ENCODE results near the gene HCN3. TPM values are rescaled to one million over a fixed set of nuclear protein-coding genes. Genes with fewer than 3 reads are reported as not detected.
A peak's percentile ranks its signal among the peaks of the same experiment; 100 is the strongest.

The HCN3 gene
- total and polyA plus RNA-seq, 2 donors (not counting 3 experiments of a cell fraction or from before 2014, with no cell fraction given), result 3.3 to 4.1 TPM

DNA sequence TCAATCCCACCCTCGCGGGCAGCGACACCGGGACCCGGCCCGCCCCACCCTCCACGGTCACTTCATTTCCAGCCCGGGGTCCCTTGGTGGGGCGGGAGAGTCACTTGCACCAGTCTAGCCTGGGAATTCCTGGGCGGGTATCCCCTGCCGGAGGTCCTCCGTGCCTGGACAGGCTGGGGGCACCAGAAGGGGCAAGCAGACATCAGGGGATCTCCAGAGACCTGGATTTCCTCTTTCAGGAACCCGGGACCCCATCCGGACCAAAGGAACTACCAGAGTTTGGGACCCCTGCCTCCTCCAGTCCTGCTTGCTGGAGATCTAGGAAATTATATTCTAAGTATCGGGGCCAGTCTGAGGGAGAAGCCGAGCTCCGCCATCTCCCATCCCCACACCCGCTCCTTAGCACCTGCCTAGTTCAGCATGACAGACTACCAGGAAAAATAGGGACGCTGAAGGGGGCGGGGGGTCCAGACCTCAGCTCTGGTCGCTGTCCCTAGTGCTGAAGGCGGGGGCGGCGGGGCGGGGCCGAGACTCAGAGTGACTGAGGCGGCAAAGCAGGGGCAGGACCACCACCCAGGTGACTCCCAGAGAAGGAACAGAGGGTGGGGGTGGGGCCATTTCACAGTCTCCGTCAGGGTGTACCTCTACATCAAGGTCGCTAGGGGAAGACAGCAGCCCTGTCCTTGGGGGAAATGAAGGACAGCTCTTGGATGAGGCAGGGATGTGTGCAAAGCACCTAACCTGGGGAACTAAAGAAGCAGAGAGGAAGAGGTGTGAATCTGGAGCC is 832 bp downstream of the HCN3 start:
- Histone ChIP-seq H3K9me1 (replicated peaks; ENCODE audit: control insufficient read depth, extremely low read depth, insufficient read depth, low read length) (no peaks in the 10 kb centered on the region), H3K4me2 (ENCODE audit: insufficient read depth, low read length) (peak overlapping the region; percentile 67), H3K36me3 (ENCODE audit: control insufficient read depth in 2 of 2, extremely low read depth in 1 of 2, insufficient read depth in 2 of 2, low read length in 2 of 2) (no peaks in the 10 kb centered on the region), H3K79me2 (ENCODE audit: control insufficient read depth, insufficient read depth, low read length) (no peaks in the 10 kb centered on the region), H3K27me3 (ENCODE audit: control insufficient read depth in 2 of 2, insufficient read depth in 2 of 2, low read length in 2 of 2) (peaks cover 0 to 2% of the 10 kb centered on the region in 2 experiments), H3K4me1 (ENCODE audit: control insufficient read depth, extremely low read depth, insufficient read depth, low read length) (peaks cover 13% of the 10 kb centered on the region), H3K27ac (ENCODE audit: insufficient read depth, low read depth, low read length) (no peak overlapping the region), H3K9me3 (replicated peaks; ENCODE audit: control insufficient read depth, insufficient read depth, low read length) (no peaks in the 10 kb centered on the region), H4K20me1 (replicated peaks; ENCODE audit: control insufficient read depth, extremely low read depth, insufficient read depth, low read length) (no peaks in the 10 kb centered on the region), H3K4me3 (replicated peaks in 1 of 3; ENCODE audit: insufficient read depth in 1 of 3, low read depth in 1 of 3, low read length in 3 of 3) (peak overlapping the region; percentile 15 to 68 (median 53)), H3K9ac (replicated peaks; ENCODE audit: extremely low read depth, insufficient read depth, low read length) (no peak overlapping the region), H2AFZ (ENCODE audit: low read depth, low read length) (peak overlapping the region; percentile 89)
- intact Hi-C loops (cut with micrococcal nuclease) (loop anchor here (1.0 kb wide), 3 partner anchors 16 to 45 kb away; partner anchors contain the start of genes FDPS and SCAMP3), dilution Hi-C loops (cut with MboI; ENCODE audit: extremely low pct_ligation_motif_present, low sequenced_read_pairs) (no loop called here)
- peak; percentile 15 for FAIRE-seq
- ChIA-PET POLR2A (no interaction called here), CTCF (interaction anchor here (0.6 to 1.2 kb wide), 7 partner anchors 19 to 45 kb away, joined by 3 to 12 read pairs (median 5); partner anchors contain the start of genes FDPS and RUSC1)
- BruUV-seq (replicated peaks), result no TSS peak
- TF ChIP-seq MYC (IDR thresholded peaks at IDR 0.05; ENCODE audit: low read depth, low read length), result no peak
- TF ChIP-seq, protein P1, sequence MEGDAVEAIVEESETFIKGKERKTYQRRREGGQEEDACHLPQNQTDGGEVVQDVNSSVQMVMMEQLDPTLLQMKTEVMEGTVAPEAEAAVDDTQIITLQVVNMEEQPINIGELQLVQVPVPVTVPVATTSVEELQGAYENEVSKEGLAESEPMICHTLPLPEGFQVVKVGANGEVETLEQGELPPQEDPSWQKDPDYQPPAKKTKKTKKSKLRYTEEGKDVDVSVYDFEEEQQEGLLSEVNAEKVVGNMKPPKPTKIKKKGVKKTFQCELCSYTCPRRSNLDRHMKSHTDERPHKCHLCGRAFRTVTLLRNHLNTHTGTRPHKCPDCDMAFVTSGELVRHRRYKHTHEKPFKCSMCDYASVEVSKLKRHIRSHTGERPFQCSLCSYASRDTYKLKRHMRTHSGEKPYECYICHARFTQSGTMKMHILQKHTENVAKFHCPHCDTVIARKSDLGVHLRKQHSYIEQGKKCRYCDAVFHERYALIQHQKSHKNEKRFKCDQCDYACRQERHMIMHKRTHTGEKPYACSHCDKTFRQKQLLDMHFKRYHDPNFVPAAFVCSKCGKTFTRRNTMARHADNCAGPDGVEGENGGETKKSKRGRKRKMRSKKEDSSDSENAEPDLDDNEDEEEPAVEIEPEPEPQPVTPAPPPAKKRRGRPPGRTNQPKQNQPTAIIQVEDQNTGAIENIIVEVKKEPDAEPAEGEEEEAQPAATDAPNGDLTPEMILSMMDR (IDR thresholded peaks at IDR 0.05; ENCODE audit: extremely low read depth in 1 of 2, insufficient read depth in 1 of 2, low read depth in 1 of 2, low read length in 2 of 2), result peak; percentile 4 to 16
- TF ChIP-seq JUN (IDR thresholded peaks at IDR 0.05; ENCODE audit: borderline replicate concordance, insufficient read depth, insufficient read length, low read depth), result no peak
- no peak for TF ChIP-seq FOS (IDR thresholded peaks at IDR 0.05; ENCODE audit: borderline replicate concordance, insufficient read depth, low read length)
- no peak for TF ChIP-seq POLR2AphosphoS5 (IDR thresholded peaks at IDR 0.05; ENCODE audit: insufficient read depth, low read depth, low read length)
- peak; percentile 33 for DNase-seq (ENCODE audit: low read depth, low spot score)
